Measurements from ENCODE around the gene UGT1A8.

Gene UGT1A8

DNA sequence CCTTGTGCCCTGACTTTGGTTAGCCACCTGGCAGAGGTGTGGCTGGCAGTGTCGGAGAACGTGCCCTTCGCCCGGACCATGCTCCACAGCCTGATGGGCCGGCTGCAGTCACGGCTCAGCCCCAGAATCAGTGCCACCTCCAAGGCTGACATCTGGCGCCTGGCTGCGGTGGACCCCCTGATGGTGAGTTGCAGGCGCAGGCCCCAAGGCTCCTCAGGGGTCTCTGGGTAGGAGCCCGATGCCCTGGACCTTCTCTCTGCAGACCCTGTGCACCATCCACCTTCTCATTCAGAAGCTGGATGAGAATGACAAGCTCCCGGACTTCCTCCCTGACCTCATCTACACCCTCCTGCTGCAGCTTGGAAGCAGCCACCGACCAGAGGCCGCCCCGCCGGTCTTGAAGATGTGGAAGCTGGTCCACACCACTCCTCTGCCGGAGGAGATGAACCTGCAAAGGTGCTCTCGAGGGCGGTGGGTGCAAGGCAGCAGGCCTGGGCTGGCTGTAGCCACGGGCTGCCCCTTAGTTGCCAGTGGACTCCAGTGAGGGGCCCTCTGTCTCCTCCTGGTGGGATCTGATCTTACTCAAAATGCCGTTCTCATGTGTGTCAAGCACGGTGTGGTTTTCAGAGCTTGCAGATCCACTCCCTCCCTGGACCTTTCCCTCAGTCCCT is 204.8 kb downstream of the UGT1A8 start:
- no peak for DNase-seq
